Measurements from ENCODE around the gene TYMS.
"Not testable (repeated sequence)": the region's sequence is repeated elsewhere in the genome, so short reads cannot be mapped to it uniquely, and the experiment has no call there.

TYMS gene

GRCh38 chr18:679516-679915 is 22.1 kb downstream of the TYMS start:
- no peak overlapping the region for H3K27ac ChIP-seq (ENCODE audit: low read depth, low read length)
- H3K4me3 ChIP-seq (ENCODE audit: low read depth in 1 of 2, low read length in 2 of 2) = no peak overlapping the region
- peaks cover 8% of the 10 kb centered on the region for H3K4me1 ChIP-seq (ENCODE audit: insufficient read depth, low read length)
- no peaks in the 10 kb centered on the region for H3K27me3 ChIP-seq (ENCODE audit: control insufficient read depth in 1 of 2, insufficient read depth in 2 of 2, low read length in 2 of 2)
- peaks cover 38% of the 10 kb centered on the region for H3K36me3 ChIP-seq (ENCODE audit: insufficient read depth, low read length)
- H3K9me3 ChIP-seq (ENCODE audit: low read length) = no peaks in the 10 kb centered on the region
- no peak overlapping the region for H3K9ac ChIP-seq (ENCODE audit: low read length)

DNA sequence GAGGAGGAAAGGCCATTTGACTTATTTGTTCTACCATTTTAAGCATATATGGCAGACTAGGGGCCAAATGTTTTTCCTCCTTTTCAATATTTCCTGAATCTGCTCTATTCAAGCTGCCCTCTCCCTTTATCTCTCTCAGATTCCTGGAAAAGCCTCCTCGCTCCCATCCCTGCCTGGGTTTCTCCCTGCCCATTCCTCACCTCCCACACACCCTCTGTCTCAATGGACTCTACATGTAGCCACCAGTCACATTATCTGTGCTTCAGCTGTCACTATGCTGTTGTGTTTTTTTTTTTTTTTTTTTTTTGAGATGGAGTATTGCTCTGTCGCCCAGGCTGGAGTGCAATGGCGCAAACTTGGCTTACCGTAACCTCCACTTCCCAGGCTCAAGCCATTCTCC is 22.9 kb downstream of the TYMS start:
- Histone ChIP-seq H3K36me3 (ENCODE audit: insufficient read depth, low read length) (peaks cover 36% of the 10 kb centered on the region), H3K9ac (ENCODE audit: low read length) (no peak overlapping the region), H3K27ac (ENCODE audit: low read depth, low read length) (no peak overlapping the region), H3K9me3 (ENCODE audit: low read length) (no peaks in the 10 kb centered on the region), H3K4me1 (ENCODE audit: insufficient read depth, low read length) (peaks cover under 1% of the 10 kb centered on the region), H3K27me3 (ENCODE audit: control insufficient read depth in 1 of 2, insufficient read depth in 2 of 2, low read length in 2 of 2) (no peaks in the 10 kb centered on the region), H3K4me3 (ENCODE audit: low read depth in 1 of 2, low read length in 2 of 2) (no peak overlapping the region)

DNA sequence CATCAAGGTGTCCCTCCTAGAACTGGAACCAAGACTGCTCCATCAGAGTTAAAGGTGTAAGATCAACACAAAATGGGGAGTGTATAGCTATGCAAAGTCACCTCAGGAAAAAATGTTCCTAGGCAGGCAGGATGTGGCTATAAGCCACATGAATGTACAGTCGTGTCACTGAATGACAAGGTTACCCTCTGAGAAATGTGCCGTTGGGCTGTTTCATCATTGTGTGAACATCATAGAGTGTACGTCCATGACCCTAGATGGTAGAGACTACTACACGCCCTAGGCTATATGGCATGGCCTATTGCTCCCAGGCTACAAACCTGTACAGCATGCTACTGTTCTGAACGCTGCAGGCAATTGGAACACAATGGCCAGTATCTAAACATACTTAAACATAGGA is 24.5 kb downstream of the TYMS start:
- H3K27me3 ChIP-seq (ENCODE audit: control insufficient read depth in 1 of 2, insufficient read depth in 2 of 2, low read length in 2 of 2) = no peaks in the 10 kb centered on the region
- no peak overlapping the region for H3K27ac ChIP-seq (ENCODE audit: low read depth, low read length)
- no peaks in the 10 kb centered on the region for H3K9me3 ChIP-seq (ENCODE audit: low read length)
- peaks cover 43% of the 10 kb centered on the region for H3K36me3 ChIP-seq (ENCODE audit: insufficient read depth, low read length)
- no peaks in the 10 kb centered on the region for H3K4me1 ChIP-seq (ENCODE audit: insufficient read depth, low read length)
- no peak overlapping the region for H3K4me3 ChIP-seq (ENCODE audit: low read depth in 1 of 2, low read length in 2 of 2)
- H3K9ac ChIP-seq (ENCODE audit: low read length) = no peak overlapping the region

GRCh38 chr18:682416-682815 is 25.0 kb downstream of the TYMS start:
- not testable (repeated sequence) for H3K9me3 ChIP-seq (ENCODE audit: low read length); H3K27me3 ChIP-seq (ENCODE audit: control insufficient read depth in 1 of 2, insufficient read depth in 2 of 2, low read length in 2 of 2); H3K9ac ChIP-seq (ENCODE audit: low read length); H3K27ac ChIP-seq (ENCODE audit: low read depth, low read length); H3K4me1 ChIP-seq (ENCODE audit: insufficient read depth, low read length); H3K4me3 ChIP-seq (ENCODE audit: low read depth in 1 of 2, low read length in 2 of 2)
- peaks cover 43% of the 10 kb centered on the region for H3K36me3 ChIP-seq (ENCODE audit: insufficient read depth, low read length)

DNA sequence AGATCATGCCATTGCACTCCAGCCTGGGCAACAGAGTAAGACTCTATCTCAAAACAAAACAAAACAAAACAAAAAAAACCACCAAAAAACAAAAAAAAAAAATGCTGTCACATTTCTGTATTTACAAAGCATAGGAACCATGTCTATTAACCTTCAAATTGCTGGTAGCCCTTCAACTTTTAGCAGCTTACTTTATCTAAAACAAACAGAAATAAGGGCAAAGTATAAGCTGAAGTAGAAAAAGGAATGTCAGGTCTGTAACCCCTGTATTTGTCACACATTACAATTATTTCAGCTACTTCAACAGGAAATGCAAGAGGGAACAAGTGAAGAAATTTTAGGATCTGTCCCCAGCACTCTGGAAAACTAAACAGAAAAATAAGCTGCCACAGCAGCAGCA is 25.4 kb downstream of the TYMS start:
- Histone ChIP-seq H3K4me3 (ENCODE audit: low read depth in 1 of 2, low read length in 2 of 2) (no peak overlapping the region), H3K27ac (ENCODE audit: low read depth, low read length) (no peak overlapping the region), H3K36me3 (ENCODE audit: insufficient read depth, low read length) (peaks cover 43% of the 10 kb centered on the region), H3K27me3 (ENCODE audit: control insufficient read depth in 1 of 2, insufficient read depth in 2 of 2, low read length in 2 of 2) (no peaks in the 10 kb centered on the region), H3K4me1 (ENCODE audit: insufficient read depth, low read length) (no peaks in the 10 kb centered on the region), H3K9ac (ENCODE audit: low read length) (no peak overlapping the region), H3K9me3 (ENCODE audit: low read length) (no peaks in the 10 kb centered on the region)

- Histone ChIP-seq H3K27me3 (ENCODE audit: control insufficient read depth in 1 of 2, insufficient read depth in 2 of 2, low read length in 2 of 2) (no peaks in the 10 kb centered on the region), H3K4me3 (ENCODE audit: low read depth in 1 of 2, low read length in 2 of 2) (no peak overlapping the region), H3K4me1 (ENCODE audit: insufficient read depth, low read length) (no peaks in the 10 kb centered on the region), H3K27ac (ENCODE audit: low read depth, low read length) (no peak overlapping the region), H3K36me3 (ENCODE audit: insufficient read depth, low read length) (peaks cover 38% of the 10 kb centered on the region), H3K9ac (ENCODE audit: low read length) (no peak overlapping the region), H3K9me3 (ENCODE audit: low read length) (no peaks in the 10 kb centered on the region)
Observed at GRCh38 chr18:683531-683930, 26.1 kb downstream of the TYMS start.

DNA sequence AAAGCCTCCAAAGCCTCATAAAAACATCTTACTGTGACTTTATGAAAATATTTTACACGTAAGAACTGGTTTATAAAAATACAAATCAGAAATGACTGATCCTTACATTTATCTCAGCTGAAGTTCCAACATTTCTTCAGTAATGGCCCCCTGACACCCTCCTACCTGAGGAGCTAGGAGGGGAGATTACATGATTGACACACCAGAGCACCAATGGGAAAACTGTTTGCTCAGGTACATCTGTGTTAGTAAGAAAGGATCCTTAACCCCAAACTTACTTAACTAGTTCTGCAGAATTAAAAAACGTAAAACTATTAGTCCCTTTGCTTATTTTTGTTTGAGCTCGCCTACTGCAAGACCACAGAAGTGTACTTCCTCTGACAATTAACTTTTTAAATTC is 28.0 kb downstream of the TYMS start:
- H3K4me3 ChIP-seq (ENCODE audit: low read depth in 1 of 2, low read length in 2 of 2) = no peak overlapping the region
- no peak overlapping the region for H3K27ac ChIP-seq (ENCODE audit: low read depth, low read length)
- no peaks in the 10 kb centered on the region for H3K4me1 ChIP-seq (ENCODE audit: insufficient read depth, low read length)
- no peak overlapping the region for H3K9ac ChIP-seq (ENCODE audit: low read length)
- H3K36me3 ChIP-seq (ENCODE audit: insufficient read depth, low read length) = peaks cover 30% of the 10 kb centered on the region
- no peaks in the 10 kb centered on the region for H3K9me3 ChIP-seq (ENCODE audit: low read length)
- H3K27me3 ChIP-seq (ENCODE audit: control insufficient read depth in 1 of 2, insufficient read depth in 2 of 2, low read length in 2 of 2) = no peaks in the 10 kb centered on the region

DNA sequence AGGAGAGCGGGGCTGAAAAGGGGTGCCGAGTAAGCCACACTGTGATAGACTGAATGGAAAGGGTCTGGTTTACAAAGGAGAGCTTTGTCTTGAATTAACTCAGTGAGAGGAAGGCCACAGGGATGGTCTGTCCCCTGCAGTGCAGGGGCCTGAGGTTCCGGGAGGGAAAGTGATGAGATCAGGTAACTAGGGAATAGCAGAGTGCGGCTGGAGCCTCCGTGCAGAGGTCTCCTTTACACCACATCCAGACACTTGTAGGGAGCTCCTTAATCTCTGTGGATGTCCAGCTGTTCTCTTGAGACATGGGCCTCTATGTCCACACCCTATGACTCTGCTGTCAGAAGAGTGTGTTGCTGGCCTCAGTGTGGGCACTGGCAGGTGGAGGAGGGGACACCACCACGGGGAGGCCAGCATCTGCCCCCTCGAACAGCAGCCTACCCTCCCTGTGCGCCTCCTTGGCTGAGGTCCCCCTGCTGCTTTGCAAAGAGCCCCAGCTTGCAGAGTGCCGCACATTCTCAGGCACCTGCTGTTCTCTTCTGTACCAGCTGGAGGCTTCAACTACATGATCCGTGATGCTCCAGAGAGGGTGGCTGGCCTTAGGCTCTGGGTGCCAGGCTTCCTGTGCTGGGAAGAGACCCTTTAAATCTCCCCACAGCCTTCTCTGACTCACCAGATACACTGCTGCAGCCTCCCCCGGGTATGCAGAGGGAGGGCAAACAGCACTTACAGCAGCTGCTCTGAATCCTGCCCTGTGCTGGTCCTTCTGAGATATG is 29.1 kb downstream of the TYMS start:
- H3K9ac ChIP-seq (ENCODE audit: low read length) = no peak overlapping the region

DNA sequence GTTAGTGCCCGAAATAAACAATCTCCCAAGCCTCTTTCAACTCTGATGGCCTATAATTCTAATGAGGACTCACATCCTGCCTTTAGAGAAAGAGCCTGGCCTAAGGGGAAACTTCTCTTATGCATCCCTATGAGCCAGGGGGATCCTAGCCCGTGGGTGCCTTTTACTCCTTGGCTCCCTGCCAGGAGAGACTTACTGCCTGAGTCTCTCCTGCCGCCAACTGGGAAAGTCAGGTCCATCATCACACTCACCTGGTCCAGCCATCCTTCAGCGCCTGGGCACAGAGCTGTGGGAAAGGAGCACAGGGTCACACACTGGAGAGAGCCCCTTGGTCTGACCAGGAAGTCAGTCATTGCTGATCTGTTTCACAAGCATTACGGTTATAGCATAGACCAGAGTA is 30.9 kb downstream of the TYMS start:
- H3K27me3 ChIP-seq (ENCODE audit: control insufficient read depth in 1 of 2, insufficient read depth in 2 of 2, low read length in 2 of 2) = no peaks in the 10 kb centered on the region
- no peaks in the 10 kb centered on the region for H3K9me3 ChIP-seq (ENCODE audit: low read length)
- peaks cover 26% of the 10 kb centered on the region for H3K36me3 ChIP-seq (ENCODE audit: insufficient read depth, low read length)
- H3K4me3 ChIP-seq (ENCODE audit: low read depth in 1 of 2, low read length in 2 of 2) = no peak overlapping the region
- H3K27ac ChIP-seq (ENCODE audit: low read depth, low read length) = no peak overlapping the region
- no peak overlapping the region for H3K9ac ChIP-seq (ENCODE audit: low read length)
- peaks cover under 1% of the 10 kb centered on the region for H3K4me1 ChIP-seq (ENCODE audit: insufficient read depth, low read length)

More for the DNA sequence above, 29.1 kb downstream of the TYMS start:
- Histone ChIP-seq H3K27ac (ENCODE audit: low read depth, low read length) (no peak overlapping the region), H3K36me3 (ENCODE audit: insufficient read depth, low read length) (peaks cover 25% of the 10 kb centered on the region), H3K27me3 (ENCODE audit: control insufficient read depth in 1 of 2, insufficient read depth in 2 of 2, low read length in 2 of 2) (no peaks in the 10 kb centered on the region), H3K4me1 (ENCODE audit: insufficient read depth, low read length) (no peaks in the 10 kb centered on the region), H3K9me3 (ENCODE audit: low read length) (no peaks in the 10 kb centered on the region), H3K4me3 (ENCODE audit: low read depth in 1 of 2, low read length in 2 of 2) (no peak overlapping the region)

DNA sequence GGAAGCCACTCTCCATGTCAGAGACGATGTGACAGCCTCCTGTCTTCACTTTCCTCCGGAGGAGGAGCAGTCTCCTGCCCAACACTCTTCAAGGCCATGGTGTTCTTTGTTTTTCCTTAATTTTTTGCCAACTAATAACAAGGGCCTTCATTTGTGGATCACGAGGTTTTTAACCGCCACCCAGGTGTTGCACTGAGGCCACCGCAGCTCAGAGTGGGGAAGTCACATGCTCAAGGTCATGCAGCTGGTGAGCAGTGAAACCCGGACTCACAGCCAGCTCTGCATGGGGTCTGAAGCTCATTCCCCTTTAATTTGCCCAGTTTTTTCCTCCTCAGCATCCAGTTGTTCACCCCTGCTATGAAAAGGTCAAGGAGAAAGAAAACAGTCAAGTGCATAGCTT is 35.4 kb downstream of the TYMS start:
- H3K36me3 ChIP-seq (ENCODE audit: insufficient read depth, low read length) = peaks cover 19% of the 10 kb centered on the region
- H3K4me3 ChIP-seq (ENCODE audit: low read depth in 1 of 2, low read length in 2 of 2) = no peak overlapping the region
- no peaks in the 10 kb centered on the region for H3K27me3 ChIP-seq (ENCODE audit: control insufficient read depth in 1 of 2, insufficient read depth in 2 of 2, low read length in 2 of 2)
- peaks cover 7% of the 10 kb centered on the region for H3K4me1 ChIP-seq (ENCODE audit: insufficient read depth, low read length)
- H3K9me3 ChIP-seq (ENCODE audit: low read length) = no peaks in the 10 kb centered on the region
- H3K9ac ChIP-seq (ENCODE audit: low read length) = no peak overlapping the region
- H3K27ac ChIP-seq (ENCODE audit: low read depth, low read length) = no peak overlapping the region

DNA sequence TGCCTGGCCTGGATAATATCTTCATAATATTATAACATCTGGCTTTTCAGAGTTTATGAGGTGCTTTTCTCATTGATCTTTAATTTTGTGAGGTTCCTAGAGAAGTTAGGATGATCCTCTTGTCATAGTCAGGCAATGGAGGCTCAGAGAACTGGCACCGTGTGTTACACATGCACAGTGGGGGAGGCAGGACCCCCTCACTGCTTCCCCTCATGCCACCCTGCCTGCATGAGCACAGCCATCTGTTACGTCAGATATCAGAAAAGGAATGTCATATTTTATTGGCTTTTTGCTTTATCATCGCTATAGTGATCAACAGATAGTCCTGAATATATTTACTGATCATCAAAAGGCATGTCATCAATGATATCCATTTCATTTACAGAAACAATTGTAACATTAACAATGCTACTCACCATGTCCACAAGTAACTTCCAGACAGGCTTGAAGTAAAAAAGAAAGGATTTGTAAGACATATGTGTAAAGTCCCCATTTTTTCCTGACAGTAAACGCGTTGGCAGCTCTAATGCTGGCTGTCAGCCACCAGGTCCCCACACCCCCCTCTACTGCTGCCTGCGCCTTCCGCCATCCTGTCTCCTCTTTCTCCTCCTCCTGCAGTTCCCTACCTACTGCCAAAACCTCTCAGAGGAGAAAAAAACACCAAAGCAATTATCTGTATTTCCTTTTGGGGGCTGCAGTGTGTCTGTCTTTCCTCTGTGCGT is 36.2 kb downstream of the TYMS start:
- Histone ChIP-seq H3K9me3 (ENCODE audit: low read length) (no peaks in the 10 kb centered on the region), H3K27ac (ENCODE audit: low read depth, low read length) (no peak overlapping the region), H3K27me3 (ENCODE audit: control insufficient read depth in 1 of 2, insufficient read depth in 2 of 2, low read length in 2 of 2) (no peaks in the 10 kb centered on the region), H3K4me3 (ENCODE audit: low read depth in 1 of 2, low read length in 2 of 2) (no peak overlapping the region), H3K9ac (ENCODE audit: low read length) (no peak overlapping the region), H3K36me3 (ENCODE audit: insufficient read depth, low read length) (peaks cover 19% of the 10 kb centered on the region), H3K4me1 (ENCODE audit: insufficient read depth, low read length) (peaks cover 7% of the 10 kb centered on the region)

DNA sequence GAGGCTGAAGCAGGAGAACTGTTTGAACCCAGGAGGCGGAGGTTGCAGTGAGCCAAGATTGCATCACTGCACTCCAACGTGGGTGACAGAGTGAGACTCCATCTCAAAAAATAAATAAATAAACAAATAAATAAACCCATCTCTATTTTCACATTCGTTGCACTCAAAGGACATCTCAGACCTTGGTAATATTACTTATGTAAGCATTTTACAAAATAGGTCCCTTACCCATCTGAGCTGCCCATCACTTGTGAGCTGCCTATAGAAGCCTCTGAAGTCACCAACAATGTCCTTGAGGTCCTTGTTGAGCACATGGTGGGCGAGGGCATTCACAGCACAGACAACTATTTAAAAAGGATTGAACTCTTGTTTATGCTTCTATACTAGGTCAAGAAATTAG is 39.6 kb downstream of the TYMS start:
- Histone ChIP-seq H3K9ac (ENCODE audit: low read length) (no peak overlapping the region), H3K36me3 (ENCODE audit: insufficient read depth, low read length) (peaks cover 22% of the 10 kb centered on the region), H3K9me3 (ENCODE audit: low read length) (no peaks in the 10 kb centered on the region), H3K4me1 (ENCODE audit: insufficient read depth, low read length) (peaks cover 7% of the 10 kb centered on the region), H3K27ac (ENCODE audit: low read depth, low read length) (no peak overlapping the region), H3K4me3 (ENCODE audit: low read depth in 1 of 2, low read length in 2 of 2) (no peak overlapping the region), H3K27me3 (ENCODE audit: control insufficient read depth in 1 of 2, insufficient read depth in 2 of 2, low read length in 2 of 2) (no peaks in the 10 kb centered on the region)

Data from muscle layer of colon (tissue), 2 donors.